Measurements from ENCODE around the gene SENP8.

The SENP8 gene

DNA sequence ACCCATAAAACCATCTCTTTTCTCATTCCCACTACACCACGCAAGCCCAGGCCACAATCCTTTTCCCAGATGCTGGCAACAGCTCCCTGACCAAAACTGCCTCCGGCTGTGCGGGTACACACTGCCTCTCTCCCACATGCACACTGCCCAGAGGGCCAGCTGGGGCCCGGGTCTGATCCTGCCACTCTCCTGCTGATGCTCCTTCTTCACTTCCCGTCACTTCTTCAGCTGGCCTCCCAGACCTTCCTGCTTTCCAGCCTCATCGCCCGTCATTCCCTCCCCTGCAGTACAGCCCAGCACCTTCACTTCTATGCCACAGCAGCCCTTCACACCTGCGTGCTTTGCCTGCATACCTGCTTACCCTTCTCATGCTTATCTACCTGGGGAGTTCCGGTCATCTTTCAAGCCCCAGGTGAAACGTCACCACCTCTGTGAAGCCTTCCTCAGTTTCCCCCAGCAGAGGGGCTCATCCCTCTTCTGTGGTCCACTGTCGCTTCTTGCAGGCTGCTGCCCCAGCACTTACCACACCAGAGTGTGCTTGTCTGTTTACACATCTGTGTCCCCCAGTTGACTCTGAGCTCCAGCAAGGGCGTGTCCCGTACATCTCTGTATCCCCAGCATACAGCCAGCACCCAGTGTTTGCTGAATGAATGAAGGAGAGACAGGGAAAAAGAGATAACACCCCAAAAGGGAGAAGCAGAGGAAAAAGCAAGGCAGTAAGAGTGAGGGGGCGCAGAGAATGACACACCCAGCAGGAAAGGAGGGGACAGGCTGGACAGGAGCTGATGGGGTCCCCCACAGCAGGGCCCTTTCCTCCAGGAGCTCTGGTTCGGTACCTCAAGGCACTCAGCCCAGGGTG, 57.2 kb downstream of the SENP8 start:
- no peak for DNase-seq (ENCODE audit: low read depth)

DNA sequence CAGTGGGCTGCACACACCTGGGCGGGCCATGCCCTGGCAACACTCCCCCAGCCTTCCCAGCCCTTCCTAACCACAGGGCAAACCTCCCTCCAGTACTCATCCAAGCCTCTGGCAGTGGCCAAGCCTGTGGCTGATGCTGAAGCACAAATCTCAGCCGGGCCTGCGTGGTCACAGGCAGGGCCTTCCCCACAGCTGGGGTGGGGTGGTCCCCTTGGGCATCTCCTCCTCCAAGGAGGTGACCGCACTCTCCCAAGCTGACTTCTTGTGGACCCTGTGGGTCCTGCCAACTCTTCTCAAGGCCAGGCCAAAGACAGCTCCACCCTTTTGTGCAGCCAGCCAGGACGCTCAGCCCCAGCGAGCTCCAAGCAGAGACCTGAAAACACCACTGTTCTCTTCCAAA, 58.0 kb downstream of the SENP8 start:
- DNase-seq (ENCODE audit: low read depth) = no peak

DNA sequence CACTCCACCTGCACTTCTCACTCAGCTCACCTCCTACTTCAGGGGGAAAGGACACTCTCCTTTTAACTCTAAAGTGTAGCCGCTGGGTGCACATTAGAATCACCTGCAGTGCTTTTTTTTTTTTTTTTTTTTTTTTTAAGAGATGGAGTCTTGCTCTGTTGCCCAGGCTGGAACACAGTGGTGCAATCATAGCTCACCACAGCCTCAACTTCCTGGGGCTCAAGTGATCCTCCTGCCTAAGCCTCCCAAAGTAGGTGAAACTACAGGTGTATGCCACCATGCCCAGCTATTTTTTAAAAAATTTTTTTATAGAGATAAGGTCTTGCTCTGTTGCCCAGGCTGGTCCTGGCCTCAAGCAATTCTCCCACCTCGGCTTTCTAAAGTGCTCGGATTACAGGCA, 58.5 kb downstream of the SENP8 start:
- DNase-seq (ENCODE audit: low read depth) = no peak

DNA sequence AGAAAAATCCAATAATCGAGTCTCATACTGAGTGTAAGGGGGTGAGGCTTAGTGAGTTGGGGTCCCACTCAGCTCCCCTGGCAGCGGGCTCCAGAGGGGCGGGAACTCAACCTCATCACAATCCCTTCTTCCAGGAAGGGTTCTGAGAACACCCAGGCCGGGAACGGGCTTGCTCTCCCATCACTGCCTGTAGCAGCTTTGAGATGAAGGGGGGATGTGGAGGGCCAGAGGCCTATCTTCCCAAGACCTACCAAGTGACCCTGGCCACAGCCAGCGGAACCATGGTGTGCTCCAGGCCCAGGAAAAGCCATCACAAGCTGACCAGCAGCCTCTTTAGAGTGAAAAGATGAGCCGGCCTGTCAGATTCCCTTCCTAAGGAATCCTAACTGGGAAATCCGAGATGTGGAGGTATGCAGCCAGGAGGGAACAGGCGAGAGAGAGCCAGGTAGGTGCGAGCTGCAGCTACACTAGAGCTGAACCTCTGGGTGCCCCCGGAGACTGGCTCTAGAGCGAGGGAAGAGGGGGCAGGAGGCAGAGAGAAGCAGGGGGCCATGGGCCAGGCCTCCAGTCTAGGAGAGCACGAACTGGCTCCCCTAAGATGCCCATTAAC, 60.9 kb downstream of the SENP8 start:
- no peak for DNase-seq (ENCODE audit: low read depth)

DNA sequence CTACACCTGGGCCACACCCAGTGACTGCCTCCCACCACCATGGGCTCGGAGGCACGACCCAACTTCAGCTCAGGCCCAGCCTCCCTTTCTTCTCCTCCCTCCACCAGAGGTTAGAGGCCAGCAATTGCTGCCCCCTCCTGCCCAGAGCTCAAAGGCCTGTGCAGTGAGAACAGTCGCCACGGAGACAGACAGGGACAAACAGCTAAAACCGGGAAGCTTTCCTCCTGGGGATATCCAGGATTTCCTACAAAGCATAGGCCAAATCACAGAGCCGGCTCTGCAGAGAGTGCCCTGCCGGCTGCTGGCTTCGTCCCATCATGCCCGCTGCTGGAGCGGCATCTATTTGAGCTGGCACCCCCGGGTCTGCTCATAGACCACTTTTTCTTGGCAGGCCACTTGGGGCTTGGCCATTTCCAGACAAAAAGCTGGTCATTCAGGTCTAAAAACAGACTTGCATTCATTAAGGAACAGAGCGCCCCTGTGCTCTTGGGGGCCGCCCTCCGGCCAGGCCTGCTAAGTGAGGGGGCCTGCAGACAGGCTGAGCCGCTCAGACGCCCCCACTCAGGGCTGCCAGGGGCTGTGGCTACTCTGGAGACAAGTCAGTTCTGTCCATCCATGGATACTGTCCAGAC, 61.9 kb downstream of the SENP8 start:
- DNase-seq (ENCODE audit: low read depth) = no peak

DNA sequence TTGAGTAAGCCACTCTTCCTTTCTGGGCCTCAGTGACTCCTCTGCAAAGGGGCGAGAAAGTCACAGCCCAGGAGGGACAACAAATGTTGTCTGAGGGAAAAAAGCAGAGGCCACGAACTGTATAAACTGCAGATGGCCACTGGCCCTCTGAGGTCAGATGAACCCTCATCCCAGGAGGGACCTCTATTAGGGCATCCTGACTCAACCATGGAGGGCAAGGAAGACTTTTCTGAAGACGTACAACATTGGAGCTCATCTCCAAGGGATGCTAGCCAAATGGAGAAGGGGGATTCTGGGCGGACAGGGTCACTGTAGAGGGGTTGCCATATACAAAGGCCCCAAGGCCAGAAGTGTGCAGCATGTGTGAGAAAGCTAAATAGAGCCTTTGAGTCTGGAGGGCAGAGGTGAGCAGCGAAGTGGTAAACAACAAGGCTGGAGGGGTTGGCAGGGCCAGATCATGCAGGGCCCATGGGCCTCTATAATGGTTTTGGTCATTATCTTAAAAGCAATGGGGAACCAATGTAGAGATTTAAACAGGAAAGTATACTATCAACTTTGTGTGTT, 62.6 kb downstream of the SENP8 start:
- no peak for DNase-seq (ENCODE audit: low read depth)

DNA sequence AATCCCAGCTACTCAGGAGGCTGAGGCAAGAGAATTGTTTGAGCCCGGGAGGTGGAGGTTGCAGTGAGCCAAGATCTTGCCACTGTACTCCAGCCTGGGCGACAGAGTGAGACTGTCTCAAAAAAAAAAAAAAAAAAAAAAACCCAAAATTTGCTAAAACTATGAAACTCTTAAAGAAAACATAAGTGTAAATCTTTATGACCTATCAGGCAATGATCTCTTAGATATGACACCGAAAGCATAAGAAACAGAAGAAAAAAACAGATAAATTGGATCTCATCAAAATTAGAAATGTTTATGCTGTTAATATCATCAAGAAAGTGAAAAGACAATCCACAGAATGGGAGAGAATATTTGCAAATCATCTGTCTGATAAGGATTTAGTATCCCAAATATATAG, 64.0 kb downstream of the SENP8 start:
- no peak for DNase-seq (ENCODE audit: low read depth)

DNA sequence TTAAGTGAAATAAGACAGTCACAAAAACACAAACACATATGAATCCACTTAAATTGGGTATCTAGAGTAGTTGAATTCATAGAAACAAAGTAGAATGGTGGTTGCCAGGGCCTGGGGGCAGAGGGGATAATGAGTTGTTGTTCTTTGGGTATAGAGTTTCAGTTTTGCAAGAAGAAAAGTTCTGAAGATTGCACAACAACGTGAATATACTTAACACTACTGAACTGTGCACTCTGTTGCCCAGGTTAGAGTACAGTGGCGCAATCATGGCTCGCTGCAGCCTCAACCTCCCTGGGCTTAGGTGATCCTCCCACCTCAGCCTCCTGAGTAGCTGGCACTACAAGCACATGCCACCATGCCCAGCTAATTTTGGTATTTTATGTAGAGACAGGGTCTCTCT, 64.5 kb downstream of the SENP8 start:
- DNase-seq (ENCODE audit: low read depth) = no peak

DNA sequence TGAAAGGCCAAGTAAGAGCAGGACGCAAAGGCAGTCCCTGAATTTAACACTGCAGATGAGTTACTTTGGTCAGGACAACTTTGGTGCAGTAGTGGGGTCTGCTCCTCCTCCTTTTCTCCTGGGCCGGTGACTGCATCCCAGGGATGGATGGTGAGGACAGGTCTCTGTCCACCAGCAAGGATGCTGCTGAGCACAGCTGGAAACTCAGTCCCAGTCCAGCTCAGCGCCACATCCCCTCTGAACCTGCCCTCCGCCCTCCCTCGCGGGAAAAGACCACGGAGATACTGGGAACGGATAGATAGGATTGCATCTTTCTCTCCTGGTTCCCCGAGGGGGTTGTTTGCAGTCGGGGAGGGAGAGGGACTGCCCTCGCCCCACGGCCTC, 65.6 kb downstream of the SENP8 start:
- DNase-seq (ENCODE audit: low read depth) = no peak

DNA sequence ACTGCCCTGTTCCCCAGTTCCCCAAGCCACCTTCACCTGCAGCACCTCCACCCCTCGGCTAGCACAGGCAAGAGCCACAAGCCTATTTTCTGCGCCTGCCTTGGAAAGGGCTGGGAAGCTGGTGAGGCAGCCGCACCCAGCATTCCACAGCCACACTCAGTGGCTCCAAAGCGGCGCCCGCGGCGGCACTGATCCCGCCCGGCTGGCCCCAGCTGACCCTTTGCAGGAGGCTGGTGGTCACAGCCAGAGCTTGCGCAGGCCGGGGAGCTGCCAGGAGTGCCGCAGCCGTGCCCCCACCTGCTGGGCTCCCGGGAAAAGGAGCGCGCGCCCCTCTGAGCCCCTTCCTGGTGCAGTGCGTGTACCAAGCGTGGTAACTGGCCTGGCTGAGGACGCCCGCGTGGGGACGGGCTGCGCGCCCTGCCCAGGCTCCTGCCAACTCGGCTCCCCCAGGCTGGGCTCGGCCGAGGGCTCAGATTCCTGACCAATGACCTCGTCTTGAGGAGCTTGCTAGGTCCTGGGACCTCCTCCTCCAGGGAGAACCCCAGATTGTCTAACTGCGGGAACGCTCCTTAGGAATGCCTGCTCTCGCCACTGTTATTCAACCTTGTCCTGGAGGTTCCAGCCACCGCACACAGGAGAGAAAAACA, 66.1 kb downstream of the SENP8 start:
- DNase-seq (ENCODE audit: low read depth) = no peak

DNA sequence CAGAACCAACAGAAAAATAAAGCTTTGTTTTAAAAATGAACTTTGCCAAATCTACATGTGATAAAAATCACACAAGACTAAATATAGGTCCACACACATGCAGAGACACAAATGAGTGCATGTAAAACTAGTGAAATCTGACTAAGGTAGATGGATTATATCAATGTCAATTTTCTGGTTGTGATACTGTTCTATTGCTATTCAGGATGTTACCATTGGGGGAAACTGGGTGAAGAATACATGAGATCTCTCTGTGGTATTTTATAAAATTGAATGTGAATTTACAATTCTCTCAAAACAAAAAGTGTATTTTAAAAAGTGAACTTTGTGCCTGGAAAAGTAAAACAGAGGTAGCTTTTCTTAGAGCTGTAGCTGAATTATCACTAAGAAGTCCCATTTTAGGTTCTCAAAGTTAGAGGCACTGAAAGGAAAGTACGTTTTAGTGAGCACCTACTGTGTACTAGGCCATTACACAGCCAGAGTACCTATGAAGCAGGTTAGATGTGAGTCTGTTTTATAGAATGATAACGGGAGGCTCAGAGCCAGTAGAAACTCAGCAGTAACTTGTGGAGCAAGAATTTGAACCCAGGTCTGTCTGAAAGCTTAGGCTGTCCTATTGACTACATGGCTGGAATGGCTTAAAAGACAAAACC, 71.2 kb downstream of the SENP8 start:
- DNase-seq (ENCODE audit: low read depth) = no peak

DNA sequence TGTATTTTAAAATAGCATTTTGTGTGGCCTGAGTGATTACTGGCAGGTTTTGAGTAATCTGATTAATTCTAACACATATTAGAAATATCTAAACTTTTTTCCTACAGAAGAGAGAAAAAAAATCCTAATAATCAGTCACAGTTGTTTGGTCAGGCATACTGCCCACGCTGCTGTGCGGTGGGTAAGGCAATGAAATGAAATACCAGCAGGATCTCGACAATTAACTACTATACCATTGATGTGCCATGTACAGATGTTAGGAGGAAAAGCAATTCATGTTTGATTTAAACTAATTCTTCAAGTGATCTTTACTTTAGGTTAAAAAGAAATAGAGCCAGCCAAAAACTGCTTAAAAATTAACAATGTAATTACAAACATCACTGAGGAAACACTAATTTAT, 74.2 kb downstream of the SENP8 start:
- no peak for DNase-seq (ENCODE audit: low read depth)

Measured in activated T-cell treated with anti-CD3 and anti-CD28 coated beads for 24 hours (primary cell).